Suppressor macrophage (primary cell): ENCODE results near the gene DYRK1B.

Experiments
- DNase-seq, 4 experiments: peaks; one replicate each; pipeline ENCODE4 v3.0.0-alpha.2; 2020 to 2022

DYRK1B gene

DNA sequence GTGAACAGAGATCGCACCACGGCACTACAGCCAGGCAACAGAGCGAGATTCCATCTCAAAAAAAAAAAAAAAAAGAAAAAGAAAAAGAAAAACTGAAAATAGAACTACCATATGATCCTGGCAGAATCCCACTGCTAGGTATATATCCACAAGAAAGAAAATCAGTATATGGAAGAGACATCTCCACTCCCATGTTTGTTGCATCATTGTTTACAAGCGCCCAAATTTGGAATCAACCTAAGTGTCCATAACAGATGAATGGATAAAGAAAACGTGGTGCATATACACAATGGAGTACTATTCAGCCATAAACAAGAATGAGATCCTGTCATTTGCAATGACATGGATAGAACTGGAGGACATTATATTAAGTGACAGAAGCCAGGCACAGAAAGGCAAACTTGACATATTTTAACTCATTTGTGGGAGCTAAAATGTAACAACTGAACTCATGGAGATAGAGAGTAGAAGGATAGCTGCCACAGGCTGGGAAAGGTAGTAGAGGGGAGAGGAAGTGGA is 26.1 kb downstream of the DYRK1B start:
- no peak for DNase-seq

DNA sequence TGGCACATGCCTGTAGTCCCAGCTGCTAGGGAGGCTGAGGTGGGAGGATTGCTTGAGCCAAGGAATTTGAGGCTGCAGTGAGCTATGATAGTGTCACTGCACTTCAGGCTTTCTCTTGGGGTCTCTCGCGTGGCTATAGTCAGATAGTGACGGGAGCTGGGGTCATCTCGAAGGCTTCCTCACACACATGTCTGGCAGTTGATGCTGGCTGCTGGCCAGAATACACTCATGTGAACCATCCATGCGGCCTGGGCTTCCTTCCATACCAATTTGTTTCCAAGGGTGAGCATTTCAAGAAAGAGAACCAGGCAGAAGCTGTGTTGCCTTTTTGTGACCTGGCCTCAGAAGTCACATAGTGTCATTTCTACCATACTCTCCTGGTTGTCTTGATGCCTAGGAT is 28.9 kb downstream of the DYRK1B start:
- no peak for DNase-seq

GRCh38 chr19:39802958-39803357 is 31.0 kb downstream of the DYRK1B start:
- DNase-seq, result no peak

GRCh38 chr19:39797083-39797482 is 36.9 kb downstream of the DYRK1B start:
- DNase-seq, result no peak

- DNase-seq, result no peak
Observed at GRCh38 chr19:39796000-39796498, 37.9 kb downstream of the DYRK1B start.

GRCh38 chr19:39795001-39795400 is 39.0 kb downstream of the DYRK1B start:
- DNase-seq, result no peak

DNA sequence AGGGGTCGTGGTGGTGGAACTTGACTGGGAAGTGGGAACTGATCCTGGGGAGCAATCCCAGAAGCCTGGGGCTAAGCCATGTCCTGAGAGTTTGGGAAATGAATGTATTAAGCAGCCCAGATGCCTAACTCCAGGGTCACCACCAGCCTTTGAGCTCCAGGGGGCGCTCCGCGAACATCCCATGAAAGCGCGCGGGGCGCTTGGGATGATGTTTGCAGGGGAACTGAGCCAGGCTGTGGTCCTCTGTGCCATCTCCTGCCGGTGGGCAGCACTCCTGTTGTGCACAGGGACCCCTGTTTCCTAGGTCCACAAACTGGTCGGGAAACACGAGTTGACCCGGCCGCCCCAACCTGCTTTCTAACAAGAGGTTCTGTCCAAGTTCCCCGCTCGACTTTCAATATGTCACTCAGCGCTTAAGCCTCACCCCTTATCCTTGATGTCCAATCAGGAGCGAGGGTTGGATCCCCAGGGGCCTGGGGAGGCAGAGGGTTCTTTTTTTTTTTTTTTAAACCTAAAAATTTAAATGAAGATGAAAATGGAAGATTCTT is 40.9 kb downstream of the DYRK1B start:
- DNase-seq, result peak; percentile 74 to 89 (median 87)

DNA sequence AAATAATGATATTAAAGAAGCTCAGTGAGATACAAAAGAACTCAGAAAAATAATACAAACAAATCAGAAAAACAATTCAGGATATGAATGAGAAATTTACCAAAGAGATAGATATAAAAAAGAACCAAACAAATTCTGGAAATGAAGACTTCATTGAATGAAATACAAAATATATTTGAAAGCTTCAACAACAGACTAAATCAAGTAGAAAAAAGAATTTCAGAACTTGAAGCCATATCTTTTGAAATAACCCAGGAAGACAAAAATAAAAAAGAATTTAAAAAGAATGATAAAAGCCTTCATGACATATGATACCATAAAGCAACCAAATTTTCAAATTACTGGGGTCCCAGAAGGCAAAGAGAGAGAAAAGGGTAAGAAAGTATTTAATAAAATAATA is 45.7 kb downstream of the DYRK1B start:
- DNase-seq, result no peak

DNA sequence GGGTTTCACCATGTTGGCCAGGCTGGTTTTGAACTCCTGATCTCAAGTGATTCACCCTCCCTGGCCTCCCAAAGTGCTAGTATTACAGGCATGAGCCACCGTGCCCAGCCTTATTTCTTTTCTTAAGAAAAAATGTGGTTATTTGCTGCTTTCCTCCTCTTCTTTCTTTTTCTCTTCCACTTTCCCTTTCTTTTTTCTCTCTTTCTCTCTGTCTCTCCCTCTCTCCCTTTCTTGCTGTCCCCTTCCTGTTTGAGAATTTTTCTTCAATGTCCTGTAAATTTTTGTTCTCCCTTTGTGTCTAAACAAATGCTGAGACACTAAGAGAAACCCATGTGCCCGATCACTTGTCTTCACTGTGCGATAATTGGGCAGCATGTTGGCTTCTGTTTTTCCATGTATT is 53.1 kb downstream of the DYRK1B start:
- DNase-seq, result no peak

DNA sequence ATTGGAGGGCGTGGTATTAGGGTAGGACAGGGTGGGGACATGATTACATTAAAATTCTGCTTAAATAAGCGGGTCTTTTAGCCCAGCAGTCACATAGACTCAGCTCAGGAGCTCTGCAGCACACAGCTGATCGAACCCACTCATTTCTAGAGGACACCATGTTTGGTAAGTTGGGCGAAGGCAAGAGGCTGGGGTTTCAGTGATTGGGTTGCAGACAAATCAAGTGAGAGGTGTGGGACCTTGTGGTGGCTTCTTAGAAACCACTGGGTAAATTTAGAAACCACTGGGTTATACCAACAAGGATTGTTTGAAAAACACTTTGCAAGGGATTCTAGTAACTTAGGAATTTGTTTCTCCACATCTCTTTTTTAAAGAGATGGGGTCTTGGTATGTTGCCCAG is 55.2 kb downstream of the DYRK1B start, which contains the start of gene LEUTX:
Gene LEUTX, plus strand, starts transcription at position 92 of the 400 bp plus-strand sequence. Its CDS starts 67 bp downstream, at position 159.
- DNase-seq, result no peak
